DND-41 (cell line): ENCODE measurements around the gene ARMC2.
"Not testable (repeated sequence)": the region's sequence is repeated elsewhere in the genome, so short reads cannot be mapped to it uniquely, and the experiment has no call there.

ENCODE experiments used
- ATAC-seq: fragments of 200-7000 bp; cut with Tn5 transposase; 3 replicates; pipeline ENCODE4 v1.9.1; 2021; ENCODE audit warnings: low read depth; ENCODE audit not compliant: insufficient read depth
- DNase-seq: peaks from one replicate; pipeline ENCODE4 v3.0.0-alpha.2; 2020
- H2AFZ ChIP-seq: 2 replicates; pipeline ENCODE4 v1.6.0; 2012; ENCODE audit warnings: low read depth, low read length
- H3K27ac ChIP-seq: 2 replicates; pipeline ENCODE4 v1.5.1; 2012; ENCODE audit warnings: low read length, inconsistent platforms
- H3K27me3 ChIP-seq: fragments of 200-600 bp; sonication (generic); 2 replicates; pipeline ENCODE4 v1.6.0; 2012; ENCODE audit warnings: low read length, mild to moderate bottlenecking, inconsistent platforms; ENCODE audit not compliant: insufficient read depth, poor library complexity
- H3K36me3 ChIP-seq: 2 replicates; pipeline ENCODE4 v1.5.1; 2012; ENCODE audit warnings: low read length, inconsistent platforms; ENCODE audit not compliant: insufficient read depth
- H3K4me1 ChIP-seq: 2 replicates; pipeline ENCODE4 v1.5.1; 2012; ENCODE audit warnings: mild to moderate bottlenecking, low read length; ENCODE audit not compliant: insufficient read depth
- H3K4me2 ChIP-seq: 2 replicates; pipeline ENCODE4 v1.6.0; 2012; ENCODE audit warnings: mild to moderate bottlenecking, moderate library complexity, low read length, inconsistent platforms; ENCODE audit not compliant: insufficient read depth
- H3K4me3 ChIP-seq, 2 experiments: fragments of 200-600 bp in 1 of 2; shearing (Covaris generic) in 1 of 2; 2 replicates each; pipeline ENCODE4 v1.5.1; 2012 to 2016; ENCODE audit warnings: inconsistent platforms in 2 of 2, low read length in 2 of 2, mild to moderate bottlenecking in 2 of 2, low read depth in 1 of 2, moderate library complexity in 1 of 2
- H3K79me2 ChIP-seq: 2 replicates; pipeline ENCODE4 v1.6.0; 2012; ENCODE audit warnings: low read length, inconsistent platforms; ENCODE audit not compliant: insufficient read depth
- H3K9ac ChIP-seq: 2 replicates; pipeline ENCODE4 v1.6.0; 2012; ENCODE audit warnings: low read depth, mild to moderate bottlenecking, inconsistent platforms, low read length, moderate library complexity
- H3K9me3 ChIP-seq: 2 replicates; pipeline ENCODE4 v1.5.1; 2012; ENCODE audit warnings: low read length, moderate library complexity, mild to moderate bottlenecking, inconsistent platforms; ENCODE audit not compliant: insufficient read depth, severe bottlenecking
- H4K20me1 ChIP-seq: 2 replicates; pipeline ENCODE4 v1.6.0; 2012; ENCODE audit warnings: low read length; ENCODE audit not compliant: insufficient read depth
- EZH2 ChIP-seq: IDR thresholded peaks from 3 replicates; pipeline ENCODE4 v1.6.1; 2012; ENCODE audit warnings: borderline replicate concordance, low read depth, mild to moderate bottlenecking, moderate library complexity, low read length, inconsistent platforms; ENCODE audit not compliant: severe bottlenecking
- TF ChIP-seq, protein P1 (sequence below): IDR thresholded peaks from 2 replicates; pipeline ENCODE4 v1.5.1; 2012; ENCODE audit warnings: borderline replicate concordance, low read length, moderate library complexity, mild to moderate bottlenecking; ENCODE audit not compliant: poor library complexity, severe bottlenecking; ENCODE audit errors: extremely low read depth

ARMC2 gene

DNA sequence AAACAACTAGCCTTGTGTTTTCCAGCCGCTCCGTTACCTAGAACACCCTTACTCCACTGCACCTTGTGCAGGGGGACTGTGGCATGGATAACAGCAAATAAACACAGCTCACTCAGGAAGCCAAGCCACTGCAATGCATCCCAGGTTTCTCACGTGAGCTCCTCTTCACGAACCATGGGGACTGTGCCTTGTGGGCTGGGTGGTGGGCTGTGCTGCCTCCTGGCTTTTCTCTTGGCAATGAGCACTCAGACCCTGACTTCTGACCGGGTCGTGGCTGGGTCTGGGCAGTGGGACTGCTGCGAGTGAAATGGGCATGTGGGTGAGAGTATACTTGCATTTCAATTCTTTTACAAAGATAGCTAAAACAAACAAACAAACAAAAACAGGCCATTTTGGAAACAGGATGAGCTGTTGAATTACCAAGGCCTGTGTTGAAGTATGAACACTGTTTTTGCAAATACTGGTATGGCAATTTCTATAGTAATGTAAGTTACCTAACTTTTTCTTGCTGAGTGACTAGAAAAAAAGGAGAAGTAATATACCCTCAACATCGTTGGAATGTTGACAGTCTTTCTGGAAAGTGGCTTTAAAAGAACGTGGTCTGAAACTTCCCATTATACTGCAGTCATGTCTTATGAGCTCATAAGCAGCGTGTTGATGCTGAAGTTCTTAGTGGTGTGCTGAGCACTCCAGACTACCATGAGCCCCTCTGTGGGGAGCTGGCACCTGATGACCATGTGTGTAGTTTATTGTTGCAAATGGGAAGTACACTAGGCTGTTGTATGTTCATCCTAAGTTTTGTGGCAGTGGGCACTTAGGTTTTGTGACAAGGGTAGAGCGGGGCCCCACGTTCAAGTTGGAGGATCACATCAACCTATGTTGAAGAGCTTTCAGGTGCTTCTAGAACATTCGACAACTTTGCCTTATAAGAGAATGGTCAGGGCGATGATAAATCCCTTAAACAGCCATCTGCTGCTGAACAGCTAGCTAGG, 120.4 kb downstream of the ARMC2 start:
- Histone ChIP-seq H3K79me2 (no peaks in the 10 kb centered on the region), H3K4me3 (no peak overlapping the region), H2AFZ (no peak overlapping the region), H3K36me3 (no peaks in the 10 kb centered on the region), H3K27me3 (no peaks in the 10 kb centered on the region), H3K4me2 (no peak overlapping the region), H3K27ac (no peak overlapping the region), H3K9ac (no peak overlapping the region), H3K9me3 (no peaks in the 10 kb centered on the region), H3K4me1 (no peaks in the 10 kb centered on the region), H4K20me1 (no peaks in the 10 kb centered on the region)
- DNase-seq: no peak
- ATAC-seq: no peak
- TF ChIP-seq EZH2: no peak
- TF ChIP-seq, protein P1, sequence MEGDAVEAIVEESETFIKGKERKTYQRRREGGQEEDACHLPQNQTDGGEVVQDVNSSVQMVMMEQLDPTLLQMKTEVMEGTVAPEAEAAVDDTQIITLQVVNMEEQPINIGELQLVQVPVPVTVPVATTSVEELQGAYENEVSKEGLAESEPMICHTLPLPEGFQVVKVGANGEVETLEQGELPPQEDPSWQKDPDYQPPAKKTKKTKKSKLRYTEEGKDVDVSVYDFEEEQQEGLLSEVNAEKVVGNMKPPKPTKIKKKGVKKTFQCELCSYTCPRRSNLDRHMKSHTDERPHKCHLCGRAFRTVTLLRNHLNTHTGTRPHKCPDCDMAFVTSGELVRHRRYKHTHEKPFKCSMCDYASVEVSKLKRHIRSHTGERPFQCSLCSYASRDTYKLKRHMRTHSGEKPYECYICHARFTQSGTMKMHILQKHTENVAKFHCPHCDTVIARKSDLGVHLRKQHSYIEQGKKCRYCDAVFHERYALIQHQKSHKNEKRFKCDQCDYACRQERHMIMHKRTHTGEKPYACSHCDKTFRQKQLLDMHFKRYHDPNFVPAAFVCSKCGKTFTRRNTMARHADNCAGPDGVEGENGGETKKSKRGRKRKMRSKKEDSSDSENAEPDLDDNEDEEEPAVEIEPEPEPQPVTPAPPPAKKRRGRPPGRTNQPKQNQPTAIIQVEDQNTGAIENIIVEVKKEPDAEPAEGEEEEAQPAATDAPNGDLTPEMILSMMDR: no peak

DNA sequence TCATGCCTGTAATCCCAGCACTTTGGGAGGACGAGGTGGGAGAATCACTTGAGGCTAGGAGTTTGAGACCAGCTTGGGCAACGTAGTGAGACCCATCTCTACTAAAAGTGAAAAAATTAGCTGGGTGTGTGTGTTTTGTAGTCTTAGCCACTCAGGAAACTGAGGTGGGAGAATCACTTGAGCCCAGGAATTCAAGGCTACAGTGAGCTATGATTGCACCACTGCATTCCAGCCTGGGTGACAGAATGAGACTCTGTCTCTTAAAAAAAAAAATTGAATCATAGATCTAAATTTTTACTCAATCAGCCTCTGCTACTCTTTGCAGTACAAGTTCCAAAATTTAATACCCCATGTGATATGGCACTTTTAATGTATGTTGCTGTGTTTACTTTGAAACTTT, 121.6 kb downstream of the ARMC2 start:
- Histone ChIP-seq H3K36me3 (no peaks in the 10 kb centered on the region), H3K9ac (no peak overlapping the region), H2AFZ (no peak overlapping the region), H3K79me2 (no peaks in the 10 kb centered on the region), H3K4me2 (no peak overlapping the region), H3K27ac (no peak overlapping the region), H3K27me3 (no peaks in the 10 kb centered on the region), H4K20me1 (no peaks in the 10 kb centered on the region), H3K9me3 (no peaks in the 10 kb centered on the region), H3K4me3 (no peak overlapping the region), H3K4me1 (no peaks in the 10 kb centered on the region)
- no peak for ATAC-seq
- no peak for DNase-seq
- no peak for TF ChIP-seq EZH2
- TF ChIP-seq, protein P1: no peak

DNA sequence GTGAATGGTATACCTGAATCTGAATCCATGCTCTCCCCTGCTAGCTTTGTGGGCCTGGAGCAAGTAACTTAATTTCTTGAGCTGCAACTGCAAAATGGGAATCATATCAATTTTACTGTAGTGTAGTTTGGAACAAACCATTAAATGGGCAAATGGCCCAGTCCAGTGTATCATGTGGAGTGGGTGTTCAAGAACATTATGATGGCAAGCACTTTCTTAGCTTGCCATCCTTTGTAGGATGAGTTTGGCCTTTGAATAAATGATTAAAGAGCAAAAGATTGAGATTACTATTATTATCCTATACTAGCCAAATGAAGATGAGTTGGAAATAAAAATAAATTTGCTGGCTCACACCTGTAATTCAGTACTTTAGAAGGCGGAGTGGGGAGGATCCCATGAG, 126.0 kb downstream of the ARMC2 start:
- no peak overlapping the region for H3K9ac ChIP-seq
- no peaks in the 10 kb centered on the region for H3K27me3 ChIP-seq
- no peak overlapping the region for H3K4me3 ChIP-seq
- no peaks in the 10 kb centered on the region for H3K4me1 ChIP-seq
- no peaks in the 10 kb centered on the region for H3K9me3 ChIP-seq
- H3K79me2 ChIP-seq: no peaks in the 10 kb centered on the region
- no peak for ATAC-seq
- no peak overlapping the region for H3K27ac ChIP-seq
- DNase-seq: no peak
- H3K4me2 ChIP-seq: no peak overlapping the region
- TF ChIP-seq, protein P1: no peak
- TF ChIP-seq EZH2: no peak
- H3K36me3 ChIP-seq: no peaks in the 10 kb centered on the region
- no peaks in the 10 kb centered on the region for H4K20me1 ChIP-seq
- no peak overlapping the region for H2AFZ ChIP-seq

DNA sequence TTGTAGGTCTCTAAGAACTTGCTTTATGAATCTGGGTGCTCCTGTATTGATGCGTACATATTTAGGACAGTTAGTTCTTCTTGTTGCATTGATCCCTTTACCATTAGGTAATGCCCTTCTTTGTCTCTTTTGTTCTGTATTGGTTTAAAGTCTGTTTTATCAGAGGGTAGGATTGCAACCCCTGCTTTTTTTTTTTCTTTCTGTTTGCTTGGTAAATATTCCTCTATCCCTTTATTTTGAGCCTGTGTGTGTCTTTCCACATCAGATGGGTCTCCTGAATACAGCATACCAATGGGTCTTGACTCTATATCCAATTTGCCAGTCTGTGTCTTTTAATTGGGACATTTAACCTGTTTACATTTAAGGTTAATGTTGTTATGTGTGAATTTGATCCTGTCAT, 130.4 kb downstream of the ARMC2 start:
- H3K4me1 ChIP-seq, H3K9ac ChIP-seq, DNase-seq, H3K4me3 ChIP-seq, H3K9me3 ChIP-seq, H3K27me3 ChIP-seq, H3K79me2 ChIP-seq, H2AFZ ChIP-seq, H4K20me1 ChIP-seq, H3K36me3 ChIP-seq, H3K4me2 ChIP-seq, ATAC-seq, H3K27ac ChIP-seq: not testable (repeated sequence)
